Umbilical cord (tissue), 2 donors: ENCODE measurements around the gene OR10V1. TPM values are rescaled to one million over a fixed set of nuclear protein-coding genes. Genes with fewer than 3 reads are reported as not detected.

Experiments used
- DNase-seq: peaks from one replicate; pipeline ENCODE4 v3.0.0-alpha.2; 2015; ENCODE audit warnings: low spot score
- total RNA-seq: library from RNA; depleted of rRNA; stranded (reverse); fragments of >200 nt; gene quantifications from one replicate; pipeline ENCODE4 v1.2.3, GENCODE V29; 2014; ENCODE audit warnings: low replicate concordance; ENCODE audit not compliant: insufficient read depth

OR10V1 gene
- total RNA-seq, 1 donor from 2014 or later = 7.9 TPM

- peak; percentile 100 for DNase-seq
Observed at GRCh38 chr11:59668950-59669610, 44.6 kb downstream of the OR10V1 start, which contains the start of gene PATL1. Gene PATL1 (minus strand): TSS chr11:59669037. CDS start chr11:59668895, 142 bp downstream.

GRCh38 chr11:59668188-59668949 lies 45.3 kb downstream of the OR10V1 start:
- DNase-seq = peak; percentile 53

- no peak for DNase-seq
Observed at GRCh38 chr11:59667812-59668187, 45.8 kb downstream of the OR10V1 start.

GRCh38 chr11:59666969-59667368 lies 46.7 kb downstream of the OR10V1 start:
- no peak for DNase-seq

Other genes with a start within 250 kb of the OR10V1 start
- gene OR4D10, start 240.5 kb downstream of the OR10V1 start, total RNA-seq = 1.2 TPM
- gene OR4D11, start 210.3 kb downstream of the OR10V1 start, total RNA-seq = 15.6 TPM
- 3.4 TPM for gene OR4D9, start 202.3 kb downstream of the OR10V1 start, total RNA-seq
- 38.5 TPM for gene OSBP, start 98.1 kb downstream of the OR10V1 start, total RNA-seq
- gene PATL1, start 44.8 kb downstream of the OR10V1 start, total RNA-seq = 4.6 TPM
- 11.1 TPM for gene STX3, start 41.5 kb upstream of the OR10V1 start, total RNA-seq
- gene MRPL16, start 96.9 kb upstream of the OR10V1 start, total RNA-seq = 36.6 TPM
- not detected for gene CBLIF, start 131.7 kb upstream of the OR10V1 start, total RNA-seq
- gene TCN1, start 152.6 kb upstream of the OR10V1 start, total RNA-seq = 2.2 TPM
- not detected for gene OOSP3, start 164.9 kb upstream of the OR10V1 start, total RNA-seq
- gene OOSP1, start 224.6 kb upstream of the OR10V1 start, total RNA-seq = not detected